ENCODE measurements around the gene C1orf56.

Gene C1orf56

GRCh38 chr1:151024540-151025146, 22.9 kb upstream of the C1orf56 start:
- DNase-seq (ENCODE audit: low spot score), result peak; percentile 81

DNA sequence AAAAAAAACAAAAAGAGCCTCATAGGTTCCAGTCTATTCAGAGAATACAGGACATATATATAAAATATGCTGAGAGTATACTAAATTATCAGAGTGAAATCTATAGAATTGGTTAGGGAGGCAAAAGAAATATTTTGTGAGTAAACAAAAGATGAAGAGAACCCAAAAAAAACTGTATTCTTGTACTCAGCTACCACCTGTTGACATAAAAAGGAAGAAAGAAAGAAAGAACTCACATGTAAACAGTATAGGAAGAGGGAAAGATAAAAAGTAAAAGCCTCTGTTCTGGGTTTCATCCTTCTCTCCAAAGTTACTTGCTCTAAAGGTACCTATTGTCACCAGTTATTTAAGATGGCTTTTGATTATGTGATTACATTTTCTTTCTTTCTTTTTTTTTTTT, 21.1 kb upstream of the C1orf56 start:
- DNase-seq (ENCODE audit: low spot score), result no peak

DNA sequence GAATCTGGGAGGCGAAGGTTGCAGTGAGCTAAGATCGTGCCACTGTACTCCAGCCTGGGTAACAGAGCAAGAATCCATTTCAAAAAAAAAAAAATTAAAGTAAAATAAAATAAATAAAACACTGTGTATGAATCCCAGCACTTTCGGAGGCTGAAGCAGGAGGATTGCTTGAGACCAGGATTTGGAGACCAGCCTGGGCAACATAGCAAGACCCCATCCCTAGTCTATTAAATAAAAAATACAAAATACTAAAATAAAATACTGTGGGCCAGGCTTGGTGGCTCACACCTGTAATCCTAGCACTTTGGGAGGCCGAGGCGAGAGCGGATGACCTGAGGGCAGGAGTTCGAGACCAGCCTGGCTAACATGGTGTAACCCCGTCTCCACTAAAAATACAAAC, 15.4 kb upstream of the C1orf56 start:
- DNase-seq (ENCODE audit: low spot score), result no peak

GRCh38 chr1:151035167-151035566, 12.4 kb upstream of the C1orf56 start:
- no peak for DNase-seq (ENCODE audit: low spot score)

GRCh38 chr1:151036356-151036755, 11.2 kb upstream of the C1orf56 start, which contains the start of gene BNIPL:
Gene BNIPL, plus strand, starts transcription at chr1:151036586. Its CDS starts 140 bp downstream, at chr1:151036726.
- DNase-seq (ENCODE audit: low spot score), result no peak

DNA sequence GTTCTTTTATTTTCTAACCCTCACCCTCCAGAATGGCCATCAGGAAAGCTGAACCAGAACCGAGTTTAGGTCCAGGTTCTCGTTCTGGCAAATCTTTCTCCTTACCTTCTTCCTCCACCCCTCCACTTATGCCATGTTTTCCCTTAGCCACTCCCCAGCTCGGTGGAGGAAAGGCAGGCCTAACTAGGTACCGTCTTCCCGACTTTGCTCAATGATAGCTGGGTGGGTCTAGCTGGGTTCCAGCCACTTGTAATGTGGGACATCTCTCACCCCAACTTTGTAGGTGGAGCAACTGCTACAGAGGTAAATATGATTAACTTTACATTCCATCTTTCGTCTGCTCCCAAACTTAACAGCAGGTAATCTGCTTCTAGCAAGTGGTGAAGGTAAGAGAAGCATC, 10.5 kb upstream of the C1orf56 start:
- DNase-seq (ENCODE audit: low spot score), result no peak

GRCh38 chr1:151039521-151039920, 8.0 kb upstream of the C1orf56 start:
- no peak for DNase-seq (ENCODE audit: low spot score)

- DNase-seq (ENCODE audit: low spot score), result no peak
Measured at GRCh38 chr1:151043163-151043562, 4.4 kb upstream of the C1orf56 start.

- DNase-seq (ENCODE audit: low spot score), result peak; percentile 79
Measured at GRCh38 chr1:151047925-151048644, 534 bp downstream of the C1orf56 start.

GRCh38 chr1:151048645-151049032, 1.1 kb downstream of the C1orf56 start:
- DNase-seq (ENCODE audit: low spot score), result no peak

DNA sequence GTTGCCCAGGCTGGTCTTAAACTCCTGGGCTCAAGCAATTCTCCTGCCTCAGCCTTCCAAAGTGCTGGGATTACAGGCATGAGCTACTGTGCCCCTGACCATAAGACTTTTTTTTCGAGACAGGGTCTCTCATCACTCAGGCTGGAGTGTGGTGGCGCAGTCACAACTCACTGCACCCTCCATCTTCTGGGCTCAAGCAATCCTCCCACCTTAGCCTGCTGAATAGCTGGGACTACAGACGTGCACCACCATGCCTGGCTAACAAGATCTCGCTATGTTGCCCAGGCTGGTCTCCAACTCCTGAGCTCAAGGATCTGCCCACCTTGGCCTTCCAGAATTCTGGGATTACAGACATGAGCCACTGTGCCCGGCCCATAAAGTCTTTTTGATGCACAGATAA, 1.9 kb downstream of the C1orf56 start:
- DNase-seq (ENCODE audit: low spot score), result no peak

DNA sequence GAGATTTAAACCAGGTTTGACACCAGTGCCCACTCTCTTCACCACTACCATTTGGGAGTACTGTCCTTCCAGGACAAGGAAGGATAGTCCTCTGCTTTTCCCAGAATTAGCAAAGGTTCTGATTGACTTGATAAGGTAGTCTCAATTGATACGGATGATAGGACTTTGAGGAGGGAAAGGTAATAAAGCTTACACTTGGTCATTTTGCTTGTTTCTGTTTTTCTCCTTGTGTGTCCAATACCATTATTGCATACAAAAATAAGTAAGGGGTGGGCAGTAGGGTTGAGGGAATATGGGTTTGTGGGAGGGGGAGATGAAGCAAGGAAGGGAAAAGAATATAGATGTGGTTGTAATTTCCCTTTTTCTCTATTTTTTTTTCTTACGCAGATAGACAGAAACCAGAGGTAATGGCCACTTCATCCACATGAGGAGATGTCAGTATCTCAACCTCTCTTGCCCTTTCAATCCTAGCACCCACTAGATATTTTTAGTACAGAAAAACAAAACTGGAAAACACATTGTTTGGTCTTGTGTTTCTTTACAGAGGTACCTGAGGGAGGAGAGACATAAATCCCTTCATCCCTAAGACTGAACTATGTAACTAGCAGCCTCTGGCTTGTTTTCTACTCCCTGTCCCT, 2.6 kb downstream of the C1orf56 start:
- DNase-seq (ENCODE audit: low spot score), result no peak

GRCh38 chr1:151051356-151052009, 3.9 kb downstream of the C1orf56 start:
- no peak for DNase-seq (ENCODE audit: low spot score)

GRCh38 chr1:151054971-151055547, 7.5 kb downstream of the C1orf56 start:
- DNase-seq (ENCODE audit: low spot score), result no peak

- DNase-seq (ENCODE audit: low spot score), result no peak
Measured at GRCh38 chr1:151055581-151055980, 8.0 kb downstream of the C1orf56 start.

DNA sequence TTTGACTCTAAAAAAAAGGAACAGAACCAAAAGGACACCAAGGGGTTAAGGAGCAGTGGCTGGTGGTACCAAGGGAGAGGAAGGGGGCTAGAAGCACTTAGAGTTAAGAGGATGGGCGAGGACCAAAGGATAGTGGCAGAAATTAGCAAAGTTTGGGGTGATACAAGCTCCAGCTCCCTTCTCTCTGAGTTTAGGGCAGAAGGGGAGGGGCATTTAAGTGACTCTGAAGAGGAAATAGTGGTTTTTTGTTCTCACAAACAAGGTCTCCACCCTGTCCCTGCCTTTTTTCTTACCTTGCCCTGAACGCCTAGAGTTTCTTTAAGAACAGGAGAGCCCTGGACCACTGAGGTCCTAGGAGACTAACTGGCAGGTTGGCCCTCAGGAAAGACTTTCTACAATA, 8.6 kb downstream of the C1orf56 start:
- no peak for DNase-seq (ENCODE audit: low spot score)

DNA sequence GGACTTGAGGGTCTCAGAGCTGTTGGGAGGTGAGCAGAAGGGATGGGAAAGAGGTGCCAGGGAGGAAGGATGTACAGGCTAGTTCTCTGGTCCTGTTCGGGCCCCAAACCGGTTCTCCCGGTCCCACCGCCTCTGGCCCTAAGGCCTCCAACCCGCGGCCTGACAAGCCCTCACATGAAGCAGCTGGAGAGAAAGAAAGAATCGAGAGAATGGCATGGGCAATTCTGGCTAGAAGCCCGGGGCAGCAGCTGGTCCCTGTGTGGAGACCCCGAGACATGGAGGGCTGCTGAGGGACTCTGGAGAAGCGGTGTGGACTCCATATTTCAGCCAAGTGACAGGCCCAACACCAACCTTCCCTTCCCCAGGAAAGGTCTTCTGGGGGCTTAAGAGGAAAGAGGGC, 11.1 kb downstream of the C1orf56 start:
- no peak for DNase-seq (ENCODE audit: low spot score)

GRCh38 chr1:151059109-151060006, 11.8 kb downstream of the C1orf56 start, which contains the start of gene CDC42SE1:
Gene CDC42SE1, minus strand, starts transcription at chr1:151059622. Its CDS starts 3,892 bp downstream, at chr1:151055730.
- DNase-seq (ENCODE audit: low spot score), result peak; percentile 88

GRCh38 chr1:151060007-151060656, 12.6 kb downstream of the C1orf56 start, which contains the start of gene MLLT11:
Gene MLLT11, plus strand, starts transcription at chr1:151060397. Its CDS starts 6,828 bp downstream, at chr1:151067225.
- DNase-seq (ENCODE audit: low spot score), result peak; percentile 66

GRCh38 chr1:151060657-151061421, 13.3 kb downstream of the C1orf56 start:
- DNase-seq (ENCODE audit: low spot score), result no peak
